Stimulated activated CD4-positive, alpha-beta T cell treated with anti-CD3 and anti-CD28 coated beads, TNF-alpha, amount 100 ng/mL, for 4 hours (primary cell): ENCODE results near the gene CMTM1.
"Not testable (repeated sequence)": the region's sequence is repeated elsewhere in the genome, so short reads cannot be mapped to it uniquely, and the experiment has no call there.

Experiments used
- DNase-seq, 3 experiments: peaks; one replicate each; pipeline ENCODE4 v3.0.0-alpha.2; 2020; ENCODE audit warnings: low read depth in 3 of 3

Gene CMTM1

GRCh38 chr16:66592814-66593213 lies 26.6 kb downstream of the CMTM1 start:
- DNase-seq = no peak

DNA sequence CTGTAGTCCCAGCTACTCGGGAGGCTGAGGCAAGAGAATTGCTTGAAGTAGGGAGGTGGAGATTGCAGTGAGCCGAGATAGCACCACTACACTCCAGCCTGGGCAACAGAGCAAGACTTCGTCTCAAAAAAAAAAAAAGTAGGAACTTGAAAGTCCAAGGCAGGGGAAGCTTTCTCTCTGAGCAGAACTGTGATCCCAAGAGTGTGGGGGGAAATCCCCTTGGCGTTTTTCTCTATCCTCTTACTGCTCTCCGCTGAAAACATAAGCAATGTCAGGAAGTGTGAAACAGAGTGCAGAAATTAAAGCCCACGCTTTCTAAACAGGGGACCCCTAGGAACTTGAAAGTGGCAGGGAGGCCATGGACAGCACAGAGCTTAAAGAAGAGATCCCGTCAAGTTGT lies 28.5 kb downstream of the CMTM1 start:
- no peak for DNase-seq

DNA sequence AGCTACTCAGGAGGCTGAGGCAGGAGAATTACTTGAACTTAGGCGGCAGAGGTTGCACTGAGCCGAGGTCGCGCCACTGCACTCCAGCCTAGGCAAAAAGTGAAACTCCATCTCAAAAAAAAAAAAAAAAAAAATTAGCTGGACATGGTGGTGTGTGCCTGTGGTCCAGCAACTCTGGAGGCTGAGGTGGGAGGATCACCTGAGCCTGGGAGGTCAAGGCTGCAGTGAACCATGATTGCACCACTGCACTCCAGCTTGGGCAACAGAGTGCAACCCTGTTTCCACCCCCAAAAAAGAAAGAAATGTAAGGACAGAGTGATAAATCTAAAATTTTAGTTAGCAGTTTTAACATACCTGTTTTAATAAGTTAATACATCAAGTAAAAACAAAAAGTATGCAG lies 30.3 kb downstream of the CMTM1 start:
- not testable (repeated sequence) for DNase-seq

DNA sequence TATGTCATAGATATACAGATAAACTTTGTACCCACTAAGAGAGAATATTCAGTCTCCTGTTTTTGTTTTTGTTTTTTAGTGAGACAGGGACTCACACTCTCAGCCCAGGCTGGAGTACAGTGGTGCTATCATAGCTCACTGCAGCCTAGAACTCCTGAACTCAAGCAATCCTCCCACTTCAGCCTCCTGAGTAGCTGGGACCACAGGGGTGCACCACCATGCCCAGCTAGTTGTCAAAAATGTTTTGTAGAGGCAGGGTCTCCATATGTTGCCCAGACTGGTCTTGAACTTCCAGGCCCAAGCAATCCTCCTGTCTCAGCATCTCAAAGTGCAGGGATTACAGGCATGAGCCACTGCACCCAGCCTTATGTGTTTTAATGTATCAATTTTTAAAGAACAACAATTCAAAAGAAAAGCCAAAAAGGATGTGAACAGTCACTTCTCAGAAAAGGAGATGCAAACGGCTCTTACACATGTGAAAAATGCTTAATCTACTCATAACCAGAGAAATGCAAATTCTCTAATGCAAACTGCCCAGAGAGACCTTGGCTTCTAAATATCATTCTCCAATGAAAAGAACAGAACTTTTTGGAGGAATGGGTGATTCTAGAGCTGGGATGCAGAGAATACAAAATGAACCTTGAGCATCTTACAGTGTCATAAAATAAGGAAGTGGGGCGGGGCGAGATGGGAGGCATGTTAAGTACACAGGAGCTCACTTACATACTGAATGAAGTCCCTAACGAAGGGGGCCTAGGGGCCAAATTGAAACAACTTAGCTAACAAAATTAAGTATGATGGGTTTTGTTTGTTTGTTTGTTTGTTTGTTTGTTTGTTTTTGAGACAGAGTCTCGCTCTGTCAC lies 31.0 kb downstream of the CMTM1 start:
- DNase-seq = no peak

- no peak for DNase-seq
Measured at GRCh38 chr16:66598111-66598510, 31.9 kb downstream of the CMTM1 start.

- no peak for DNase-seq
Measured at GRCh38 chr16:66599726-66600125, 33.5 kb downstream of the CMTM1 start.

GRCh38 chr16:66600477-66600876 lies 34.2 kb downstream of the CMTM1 start:
- DNase-seq = no peak

DNA sequence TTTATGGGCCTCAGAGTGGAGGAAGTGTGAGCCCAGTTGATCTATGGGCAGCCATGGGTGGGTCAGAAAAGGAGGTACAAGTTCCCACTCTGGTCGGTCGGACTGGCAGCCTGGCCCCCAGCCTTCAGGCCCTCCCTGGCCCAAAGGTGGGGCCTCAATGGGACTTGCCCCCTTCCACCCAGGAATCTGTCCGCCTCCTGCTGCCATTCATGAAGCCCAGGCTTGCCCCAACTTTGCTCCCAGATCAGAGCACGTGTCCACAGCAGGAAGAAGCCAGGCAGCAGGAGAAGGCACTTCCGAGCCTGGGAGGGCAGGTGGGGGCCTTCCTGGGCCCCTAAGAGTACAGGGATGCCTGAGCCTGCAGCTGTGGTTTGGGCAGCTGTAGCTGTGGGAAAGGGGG lies 35.2 kb downstream of the CMTM1 start:
- no peak for DNase-seq

DNA sequence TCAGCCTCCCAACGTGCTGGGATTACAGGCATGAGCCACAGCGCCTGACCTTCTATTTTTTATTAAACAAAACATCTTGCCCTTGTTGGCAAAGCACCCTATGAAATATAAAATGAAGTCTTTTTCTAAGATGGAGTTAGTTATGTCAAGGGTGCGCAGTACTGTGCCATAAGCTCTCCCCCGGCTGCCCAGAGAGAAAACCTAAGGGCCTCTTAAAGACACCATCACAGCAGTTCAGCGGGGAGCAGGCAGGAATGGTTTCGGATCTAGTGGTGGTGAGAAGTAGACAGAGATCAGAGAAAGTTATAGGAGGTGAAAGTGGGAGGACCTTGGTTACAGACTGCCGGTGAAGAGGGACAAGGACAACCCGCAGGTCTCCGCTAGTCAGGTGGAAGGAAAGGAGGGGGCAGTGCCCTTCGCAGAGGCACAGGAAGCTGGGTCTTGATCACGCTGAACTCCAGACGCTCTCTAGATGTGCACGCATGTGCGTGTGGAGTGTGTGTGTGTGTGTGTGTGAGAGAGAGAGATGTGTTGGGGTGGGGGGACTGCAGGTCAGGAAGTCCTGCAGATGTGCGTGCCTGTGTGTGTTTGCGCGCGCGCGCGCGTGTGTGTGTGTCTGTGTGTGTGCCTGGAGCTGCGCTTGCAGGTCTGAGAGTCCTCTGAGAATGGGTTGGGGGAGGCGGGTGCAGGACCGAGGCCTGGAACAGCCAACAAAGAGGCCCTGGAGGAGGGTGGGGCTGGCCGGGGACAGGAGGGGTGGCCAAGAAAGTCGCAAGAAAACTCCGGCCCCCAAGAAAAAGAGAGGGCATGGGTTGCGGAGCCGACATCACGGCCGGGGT lies 37.5 kb downstream of the CMTM1 start:
- peak; percentile 39 to 56 (median 46) for DNase-seq

GRCh38 chr16:66604376-66605176 lies 38.3 kb downstream of the CMTM1 start, which contains the start of gene CMTM3:
TSS of gene CMTM3 (plus strand) at chr16:66604704. CDS start at chr16:66604806, 102 bp downstream.
- DNase-seq = peak; percentile 52 to 70 (median 62)

- DNase-seq = peak; percentile 21 to 32 (median 27)
Measured at GRCh38 chr16:66605177-66605978, 39.1 kb downstream of the CMTM1 start.

DNA sequence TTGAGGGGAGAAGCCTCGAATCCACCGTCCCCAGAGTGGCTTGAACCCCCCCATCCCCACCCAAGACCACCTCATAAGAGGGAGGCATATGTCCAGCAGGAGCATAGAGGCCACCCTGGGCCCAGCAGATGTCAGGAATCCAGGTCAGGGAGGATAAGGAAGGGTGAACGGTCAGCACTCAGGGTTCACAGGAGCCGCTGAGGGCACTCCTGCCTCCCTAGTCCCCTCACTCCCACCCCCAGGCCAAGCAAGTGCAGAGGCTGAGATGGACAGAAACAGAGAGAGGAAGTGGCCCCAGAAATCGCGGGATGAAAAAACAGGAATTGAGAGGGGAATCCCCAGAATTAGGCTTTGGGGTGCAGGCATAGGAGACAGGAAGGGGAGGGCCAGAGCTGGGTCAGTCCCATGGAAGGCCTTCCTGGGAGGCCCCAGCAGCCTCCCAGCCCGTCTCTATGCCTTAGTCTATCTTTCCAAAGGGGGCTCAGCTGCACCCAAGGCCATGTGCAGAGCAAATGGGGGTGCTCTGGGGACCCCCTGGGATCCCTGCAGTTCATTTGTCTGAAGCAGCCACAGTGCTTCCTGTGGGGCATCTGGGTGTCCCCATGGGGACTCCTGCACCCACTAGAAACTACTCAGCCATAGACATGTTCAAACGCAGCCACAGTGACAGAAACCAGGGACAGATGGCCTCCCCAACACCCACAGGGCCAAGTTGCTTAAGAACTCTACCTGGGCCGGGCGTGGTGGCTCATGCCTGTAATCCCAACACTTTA lies 39.9 kb downstream of the CMTM1 start:
- DNase-seq = no peak

- DNase-seq = peak; percentile 72 to 80 (median 77)
Measured at GRCh38 chr16:66608241-66609138, 42.3 kb downstream of the CMTM1 start.

DNA sequence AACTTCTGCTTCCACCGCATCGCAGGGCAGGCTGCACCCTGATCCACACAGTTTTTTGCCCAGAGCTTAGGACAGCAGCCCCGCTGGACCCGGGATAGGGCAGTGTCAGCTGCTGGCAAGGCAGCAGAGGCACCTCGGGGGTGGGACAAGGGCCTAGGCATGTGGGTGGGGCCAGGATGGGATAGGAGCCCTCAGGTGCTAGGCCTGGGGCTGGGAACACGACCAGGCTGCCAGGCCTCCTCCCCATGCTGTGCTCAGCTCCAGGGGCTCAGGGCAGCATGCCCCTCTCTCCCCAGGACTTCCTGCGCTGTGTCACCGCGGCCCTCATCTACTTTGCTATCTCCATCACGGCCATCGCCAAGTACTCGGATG lies 42.9 kb downstream of the CMTM1 start:
- DNase-seq = no peak

GRCh38 chr16:66610111-66610820 lies 44.0 kb downstream of the CMTM1 start:
- no peak for DNase-seq

- not testable (repeated sequence) for DNase-seq
Measured at GRCh38 chr16:66611911-66612310, 45.7 kb downstream of the CMTM1 start.

GRCh38 chr16:66612422-66612821 lies 46.2 kb downstream of the CMTM1 start:
- no peak for DNase-seq

GRCh38 chr16:66614161-66614802 lies 48.0 kb downstream of the CMTM1 start:
- no peak for DNase-seq
